Activated naive CD4-positive, alpha-beta T cell treated with anti-CD3 and anti-CD28 coated beads, Interleukin-2, amount 50 U/mL, for 24 hours (primary cell): Measurements from ENCODE around the gene BUB1.
"Not testable (repeated sequence)": the region's sequence is repeated elsewhere in the genome, so short reads cannot be mapped to it uniquely, and the experiment has no call there.

Source experiments
- H3K27ac Mint-ChIP-seq: one replicate; pipeline ENCODE4 v1.8.0; 2021; ENCODE audit warnings: mild to moderate bottlenecking, mixed read lengths
- H3K27me3 Mint-ChIP-seq: one replicate; pipeline ENCODE4 v1.8.0; 2021; ENCODE audit warnings: mixed read lengths
- H3K36me3 Mint-ChIP-seq: one replicate; pipeline ENCODE4 v1.8.0; 2021; ENCODE audit warnings: mixed read lengths
- H3K4me1 Mint-ChIP-seq: one replicate; pipeline ENCODE4 v1.8.0; 2021; ENCODE audit warnings: mixed read lengths
- H3K4me3 Mint-ChIP-seq: one replicate; pipeline ENCODE4 v1.8.0; 2021; ENCODE audit warnings: mild to moderate bottlenecking, mixed read lengths
- H3K9me3 Mint-ChIP-seq: one replicate; pipeline ENCODE4 v1.8.0; 2021; ENCODE audit warnings: mixed read lengths

Gene BUB1

GRCh38 chr2:110602139-110602538, 75.7 kb downstream of the BUB1 start:
- H3K4me1 Mint-ChIP-seq, H3K4me3 Mint-ChIP-seq, H3K27ac Mint-ChIP-seq, H3K27me3 Mint-ChIP-seq, H3K9me3 Mint-ChIP-seq, H3K36me3 Mint-ChIP-seq: not testable (repeated sequence)

- H3K4me1 Mint-ChIP-seq, H3K27me3 Mint-ChIP-seq, H3K27ac Mint-ChIP-seq, H3K9me3 Mint-ChIP-seq, H3K4me3 Mint-ChIP-seq, H3K36me3 Mint-ChIP-seq: not testable (repeated sequence)
Observed at GRCh38 chr2:110591973-110592372, 85.9 kb downstream of the BUB1 start.

- H3K27ac Mint-ChIP-seq, H3K9me3 Mint-ChIP-seq, H3K36me3 Mint-ChIP-seq, H3K4me3 Mint-ChIP-seq, H3K4me1 Mint-ChIP-seq, H3K27me3 Mint-ChIP-seq: not testable (repeated sequence)
Observed at GRCh38 chr2:110589677-110590330, 88.1 kb downstream of the BUB1 start.

GRCh38 chr2:110588520-110588919, 89.3 kb downstream of the BUB1 start:
- not testable (repeated sequence) for H3K27ac Mint-ChIP-seq, H3K27me3 Mint-ChIP-seq, H3K36me3 Mint-ChIP-seq, H3K4me1 Mint-ChIP-seq, H3K9me3 Mint-ChIP-seq, H3K4me3 Mint-ChIP-seq
